HepG2 (cell line): Measurements from ENCODE around the gene VCP.

Experiments
- FOSL2 ChIP-seq: sonication (generic); formaldehyde crosslinking; IDR thresholded peaks from 2 replicates; pipeline ENCODE4 v1.4.0; 2020; ENCODE audit warnings: missing genetic modification reagents
- POLR2AphosphoS5 ChIP-seq: IDR thresholded peaks from 2 replicates; pipeline ENCODE4 v1.6.1; 2012; ENCODE audit warnings: low read depth, low read length
- SKI ChIP-seq: fragments of 450-650 bp; IDR thresholded peaks from one replicate; pipeline ENCODE4 v1.6.1; 2018; ENCODE audit warnings: mild to moderate bottlenecking; ENCODE audit not compliant: partially characterized antibody
- TCF7L2 ChIP-seq: IDR thresholded peaks from 2 replicates; pipeline ENCODE4 v1.6.1; 2011; ENCODE audit warnings: mild to moderate bottlenecking, low read depth, low read length, moderate library complexity
- TF ChIP-seq, protein P1 (sequence below): sonication (generic); formaldehyde crosslinking; IDR thresholded peaks from 2 replicates; pipeline ENCODE4 v1.4.0; 2020; ENCODE audit warnings: missing genetic modification reagents
- TF ChIP-seq, protein P2 (sequence below): IDR thresholded peaks from 2 replicates; pipeline ENCODE4 v1.6.1; 2012; ENCODE audit warnings: low read length, improper control_type of control experiment
- TF ChIP-seq, protein P3 (sequence below): sonication (generic); formaldehyde crosslinking; IDR thresholded peaks from 2 replicates; pipeline ENCODE4 v1.4.0; 2020; ENCODE audit warnings: missing genetic modification reagents, mild to moderate bottlenecking, borderline replicate concordance

GRCh38 chr9:35078066-35078465 lies 5.6 kb upstream of the VCP start:
- TF ChIP-seq, protein P1, sequence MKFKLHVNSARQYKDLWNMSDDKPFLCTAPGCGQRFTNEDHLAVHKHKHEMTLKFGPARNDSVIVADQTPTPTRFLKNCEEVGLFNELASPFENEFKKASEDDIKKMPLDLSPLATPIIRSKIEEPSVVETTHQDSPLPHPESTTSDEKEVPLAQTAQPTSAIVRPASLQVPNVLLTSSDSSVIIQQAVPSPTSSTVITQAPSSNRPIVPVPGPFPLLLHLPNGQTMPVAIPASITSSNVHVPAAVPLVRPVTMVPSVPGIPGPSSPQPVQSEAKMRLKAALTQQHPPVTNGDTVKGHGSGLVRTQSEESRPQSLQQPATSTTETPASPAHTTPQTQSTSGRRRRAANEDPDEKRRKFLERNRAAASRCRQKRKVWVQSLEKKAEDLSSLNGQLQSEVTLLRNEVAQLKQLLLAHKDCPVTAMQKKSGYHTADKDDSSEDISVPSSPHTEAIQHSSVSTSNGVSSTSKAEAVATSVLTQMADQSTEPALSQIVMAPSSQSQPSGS (CRISPR knock-in tag): no peak
- TF ChIP-seq, protein P2, sequence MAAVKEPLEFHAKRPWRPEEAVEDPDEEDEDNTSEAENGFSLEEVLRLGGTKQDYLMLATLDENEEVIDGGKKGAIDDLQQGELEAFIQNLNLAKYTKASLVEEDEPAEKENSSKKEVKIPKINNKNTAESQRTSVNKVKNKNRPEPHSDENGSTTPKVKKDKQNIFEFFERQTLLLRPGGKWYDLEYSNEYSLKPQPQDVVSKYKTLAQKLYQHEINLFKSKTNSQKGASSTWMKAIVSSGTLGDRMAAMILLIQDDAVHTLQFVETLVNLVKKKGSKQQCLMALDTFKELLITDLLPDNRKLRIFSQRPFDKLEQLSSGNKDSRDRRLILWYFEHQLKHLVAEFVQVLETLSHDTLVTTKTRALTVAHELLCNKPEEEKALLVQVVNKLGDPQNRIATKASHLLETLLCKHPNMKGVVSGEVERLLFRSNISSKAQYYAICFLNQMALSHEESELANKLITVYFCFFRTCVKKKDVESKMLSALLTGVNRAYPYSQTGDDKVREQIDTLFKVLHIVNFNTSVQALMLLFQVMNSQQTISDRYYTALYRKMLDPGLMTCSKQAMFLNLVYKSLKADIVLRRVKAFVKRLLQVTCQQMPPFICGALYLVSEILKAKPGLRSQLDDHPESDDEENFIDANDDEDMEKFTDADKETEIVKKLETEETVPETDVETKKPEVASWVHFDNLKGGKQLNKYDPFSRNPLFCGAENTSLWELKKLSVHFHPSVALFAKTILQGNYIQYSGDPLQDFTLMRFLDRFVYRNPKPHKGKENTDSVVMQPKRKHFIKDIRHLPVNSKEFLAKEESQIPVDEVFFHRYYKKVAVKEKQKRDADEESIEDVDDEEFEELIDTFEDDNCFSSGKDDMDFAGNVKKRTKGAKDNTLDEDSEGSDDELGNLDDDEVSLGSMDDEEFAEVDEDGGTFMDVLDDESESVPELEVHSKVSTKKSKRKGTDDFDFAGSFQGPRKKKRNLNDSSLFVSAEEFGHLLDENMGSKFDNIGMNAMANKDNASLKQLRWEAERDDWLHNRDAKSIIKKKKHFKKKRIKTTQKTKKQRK: no peak
- TF ChIP-seq, protein P3, sequence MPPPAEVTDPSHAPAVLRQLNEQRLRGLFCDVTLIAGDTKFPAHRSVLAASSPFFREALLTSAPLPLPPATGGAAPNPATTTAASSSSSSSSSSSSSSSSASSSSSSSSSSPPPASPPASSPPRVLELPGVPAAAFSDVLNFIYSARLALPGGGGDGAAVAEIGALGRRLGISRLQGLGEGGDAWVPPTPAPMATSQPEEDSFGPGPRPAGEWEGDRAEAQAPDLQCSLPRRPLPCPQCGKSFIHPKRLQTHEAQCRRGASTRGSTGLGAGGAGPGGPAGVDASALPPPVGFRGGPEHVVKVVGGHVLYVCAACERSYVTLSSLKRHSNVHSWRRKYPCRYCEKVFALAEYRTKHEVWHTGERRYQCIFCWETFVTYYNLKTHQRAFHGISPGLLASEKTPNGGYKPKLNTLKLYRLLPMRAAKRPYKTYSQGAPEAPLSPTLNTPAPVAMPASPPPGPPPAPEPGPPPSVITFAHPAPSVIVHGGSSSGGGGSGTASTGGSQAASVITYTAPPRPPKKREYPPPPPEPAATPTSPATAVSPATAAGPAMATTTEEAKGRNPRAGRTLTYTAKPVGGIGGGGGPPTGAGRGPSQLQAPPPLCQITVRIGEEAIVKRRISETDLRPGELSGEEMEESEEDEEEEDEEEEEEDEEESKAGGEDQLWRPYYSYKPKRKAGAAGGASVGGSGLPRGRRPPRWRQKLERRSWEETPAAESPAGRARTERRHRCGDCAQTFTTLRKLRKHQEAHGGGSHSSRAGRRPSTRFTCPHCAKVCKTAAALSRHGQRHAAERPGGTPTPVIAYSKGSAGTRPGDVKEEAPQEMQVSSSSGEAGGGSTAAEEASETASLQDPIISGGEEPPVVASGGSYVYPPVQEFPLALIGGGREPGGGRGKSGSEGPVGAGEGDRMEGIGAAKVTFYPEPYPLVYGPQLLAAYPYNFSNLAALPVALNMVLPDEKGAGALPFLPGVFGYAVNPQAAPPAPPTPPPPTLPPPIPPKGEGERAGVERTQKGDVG (CRISPR knock-in tag): no peak
- TF ChIP-seq FOSL2 (CRISPR knock-in tag): no peak
- no peak for TF ChIP-seq POLR2AphosphoS5
- TF ChIP-seq SKI: no peak
- TF ChIP-seq TCF7L2: no peak
